Tibial artery (tissue), 4 donors: ENCODE data around the gene SNAP23.
A peak's percentile ranks its signal among the peaks of the same experiment; 100 is the strongest.

Experiments
- DNase-seq, 2 donors: peaks; one replicate each; pipeline ENCODE4 v3.0.0-alpha.2; 2019
- H3K27ac ChIP-seq, 2 donors: fragments of 200-600 bp; sonication (generic) in 1 of 2; 1 replicate in 1 of 2; 2 replicates in 1 of 2; pipeline ENCODE4 v1.5.1; 2018 to 2019; ENCODE audit warnings: mild to moderate bottlenecking in 1 of 2
- H3K27me3 ChIP-seq, 2 donors: fragments of 200-600 bp; sonication (generic) in 1 of 2; one replicate each; pipeline versions ENCODE4 v1.5.1 to v1.6.0; 2016 to 2019
- H3K36me3 ChIP-seq, 3 donors: fragments of 200-600 bp; sonication (generic) in 2 of 3; one replicate each; pipeline ENCODE4 v1.5.1; 2016 to 2019; ENCODE audit warnings: mild to moderate bottlenecking in 2 of 3
- H3K4me1 ChIP-seq, 4 donors: fragments of 200-600 bp; sonication (generic) in 2 of 4; 1 replicate in 3 of 4; 2 replicates in 1 of 4; pipeline ENCODE4 v1.5.1; 2016 to 2019
- H3K4me3 ChIP-seq, 2 donors: fragments of 200-600 bp; sonication (generic) in 1 of 2; 1 replicate in 1 of 2; 2 replicates in 1 of 2; pipeline ENCODE4 v1.5.1; 2018 to 2019; ENCODE audit warnings: mild to moderate bottlenecking in 2 of 2
- H3K9me3 ChIP-seq, 3 donors: fragments of 200-600 bp; sonication (generic) in 1 of 3; one replicate each; pipeline ENCODE4 v1.5.1; 2016 to 2019
- CTCF ChIP-seq, 2 experiments: fragments of 200-600 bp in 1 of 2; fragments of 450-650 bp in 1 of 2; IDR thresholded peaks; one replicate each; pipeline ENCODE4 v1.5.1; 2017 to 2019; ENCODE audit warnings: antibody characterized with exemption in 2 of 2, mild to moderate bottlenecking in 1 of 2, moderate library complexity in 1 of 2
- intact Hi-C: fragments of 100-400 bp; cut with DNase I; formaldehyde crosslinking; loops from one replicate; pipeline ENCODE4 v1.15.0; 2023; ENCODE audit warnings: low total_unique reads

The SNAP23 gene

GRCh38 chr15:42498212-42499068 lies 3.0 kb downstream of the SNAP23 start:
- Histone ChIP-seq H3K36me3 (no peaks in the 10 kb centered on the region), H3K27ac (peak overlapping the region; percentile 46 to 63), H3K27me3 (no peaks in the 10 kb centered on the region), H3K4me1 (peaks cover 3 to 79% (median 34%) of the 10 kb centered on the region in 4 donors), H3K4me3 (no peak overlapping the region), H3K9me3 (no peaks in the 10 kb centered on the region)
- TF ChIP-seq CTCF (IDR thresholded peaks at IDR 0.05), result no peak
- no peak for DNase-seq
- intact Hi-C loops, result no loop called here

GRCh38 chr15:42499858-42500609 lies 4.6 kb downstream of the SNAP23 start:
- Histone ChIP-seq H3K36me3 (no peaks in the 10 kb centered on the region), H3K4me3 (no peak overlapping the region), H3K27ac (peak overlapping the region; percentile 46 to 63), H3K27me3 (no peaks in the 10 kb centered on the region), H3K9me3 (no peaks in the 10 kb centered on the region), H3K4me1 (peaks cover 0 to 73% (median 27%) of the 10 kb centered on the region in 4 donors)
- TF ChIP-seq CTCF (IDR thresholded peaks at IDR 0.05), result no peak
- intact Hi-C loops, result no loop called here
- DNase-seq, result no peak

- TF ChIP-seq CTCF (IDR thresholded peaks at IDR 0.05), result no peak
- Histone ChIP-seq H3K4me1 (peaks cover 0 to 73% (median 18%) of the 10 kb centered on the region in 4 donors), H3K4me3 (no peak overlapping the region)
Observed at GRCh38 chr15:42502477-42502876, 7.0 kb downstream of the SNAP23 start.

GRCh38 chr15:42503825-42504224 lies 8.4 kb downstream of the SNAP23 start:
- no peak for TF ChIP-seq CTCF (IDR thresholded peaks at IDR 0.05)
- no peaks in the 10 kb centered on the region for H3K27me3 ChIP-seq
- no peak for DNase-seq
- no peak overlapping the region for H3K4me3 ChIP-seq
- intact Hi-C loops, result no loop called here
- H3K36me3 ChIP-seq, result no peaks in the 10 kb centered on the region
- H3K4me1 ChIP-seq, result peaks cover 0 to 63% (median 12%) of the 10 kb centered on the region in 4 donors
- no peak overlapping the region for H3K27ac ChIP-seq
- no peaks in the 10 kb centered on the region for H3K9me3 ChIP-seq

More at GRCh38 chr15:42502477-42502876, 7.0 kb downstream of the SNAP23 start:
- Histone ChIP-seq H3K27me3 (no peaks in the 10 kb centered on the region), H3K9me3 (no peaks in the 10 kb centered on the region), H3K36me3 (no peaks in the 10 kb centered on the region), H3K27ac (no peak overlapping the region)
- intact Hi-C loops, result no loop called here
- DNase-seq, result no peak

- Histone ChIP-seq H3K27ac (peak overlapping the region in 1 of 2 donors; percentile 48), H3K4me1 (peaks cover 0 to 55% (median 10%) of the 10 kb centered on the region in 4 donors), H3K4me3 (no peak overlapping the region), H3K27me3 (no peaks in the 10 kb centered on the region), H3K36me3 (no peaks in the 10 kb centered on the region), H3K9me3 (no peaks in the 10 kb centered on the region)
- intact Hi-C loops, result no loop called here
- no peak for DNase-seq
- TF ChIP-seq CTCF (IDR thresholded peaks at IDR 0.05), result no peak
Observed at GRCh38 chr15:42504631-42505030, 9.2 kb downstream of the SNAP23 start.
